Psoas muscle (tissue), 8 donors: ENCODE data around the gene TCP11. TPM values are rescaled to one million over a fixed set of nuclear protein-coding genes. Genes with fewer than 3 reads are reported as not detected.

ENCODE experiments used
- ATAC-seq, 4 donors: fragments of 200-7000 bp; cut with Tn5 transposase; one replicate each; pipeline ENCODE4 v1.9.1; 2020; ENCODE audit warnings: moderate library complexity in 3 of 4, mild to moderate bottlenecking in 2 of 4
- DNase-seq, 2 donors: peaks; one replicate each; pipeline ENCODE4 v3.0.0-alpha.2; 2020
- H3K27ac ChIP-seq: fragments of 200-600 bp; one replicate; pipeline ENCODE4 v1.8.0; 2022
- H3K27me3 ChIP-seq, 3 donors: fragments of 200-600 bp in 1 of 3; one replicate each; pipeline versions ENCODE4 v1.6.1 to v1.8.0; 2013 to 2022; ENCODE audit warnings: low read length in 2 of 3, mild to moderate bottlenecking in 2 of 3, moderate library complexity in 1 of 3; ENCODE audit not compliant: insufficient read depth in 3 of 3
- H3K36me3 ChIP-seq, 2 donors: fragments of 200-600 bp in 1 of 2; one replicate each; pipeline versions ENCODE4 v1.6.1 to v1.8.0; 2013 to 2022; ENCODE audit warnings: low read depth in 1 of 2, mild to moderate bottlenecking in 1 of 2, moderate library complexity in 1 of 2; ENCODE audit not compliant: insufficient read depth in 1 of 2
- H3K4me1 ChIP-seq: fragments of 200-600 bp; one replicate; pipeline ENCODE4 v1.8.0; 2022
- H3K4me3 ChIP-seq: fragments of 200-600 bp; one replicate; pipeline ENCODE4 v1.8.0; 2022; ENCODE audit warnings: mild to moderate bottlenecking
- H3K9me3 ChIP-seq: fragments of 200-600 bp; one replicate; pipeline ENCODE4 v1.8.0; 2022
- WGBS, 3 donors: extraction: QIAGEN DNeasy Blood & Tissue Kit; methylation state at CpG; one replicate each; pipeline versions ENCODE4 v1.1.6 to v1.1.7; 2013; 5-methylcytosine and 5-hydroxymethylcytosine counted together
- intact Hi-C, 2 donors: fragments of 100-400 bp; cut with DNase I; formaldehyde crosslinking; loops; one replicate each; pipeline versions ENCODE4 v1.11.0 to v1.14.2; 2022
- polyA plus RNA-seq, 3 donors: library from polyadenylated mRNA; stranded (reverse); fragments of 200-250 nt; gene quantifications; one replicate each; pipeline ENCODE4 v1.2.3, GENCODE V29; 2013
- total RNA-seq, 4 donors: library from RNA; stranded (reverse); fragmentation: NEBNext Ultra II Directional in 2 of 4; extraction: Animal tissue kit (Norgen Biotek cat#: 25700) in 2 of 4; gene quantifications; one replicate each; pipeline versions ENCODE4 v1.2.1 to v1.2.4, GENCODE V29; 2021 to 2023
- TF ChIP-seq, protein P1 (sequence below): fragments of 200-600 bp; IDR thresholded peaks from one replicate; pipeline ENCODE4 v1.8.0; 2022; ENCODE audit warnings: antibody characterized with exemption
- donor health status: healthy with polysubstance abuse.
- donor health status: DM: no; HTN: no; CAD: no; lungs with moderate emphysema.
- donor health status: Bipolar disorder and iron deficiency.
- donor health status: healthy.
- donor health status: DM: yes; HTN: yes; CAD: no.
- donor health status: DM: no; HTN: no; CAD: no.
- donor health status: DM: no; HTN: no; CAD: no.
- donor health status: DM: yes; HTN: yes; CAD: no.

TCP11 gene
- total and polyA plus RNA-seq, 7 donors, result 0.08 TPM; not detected in 6

DNA sequence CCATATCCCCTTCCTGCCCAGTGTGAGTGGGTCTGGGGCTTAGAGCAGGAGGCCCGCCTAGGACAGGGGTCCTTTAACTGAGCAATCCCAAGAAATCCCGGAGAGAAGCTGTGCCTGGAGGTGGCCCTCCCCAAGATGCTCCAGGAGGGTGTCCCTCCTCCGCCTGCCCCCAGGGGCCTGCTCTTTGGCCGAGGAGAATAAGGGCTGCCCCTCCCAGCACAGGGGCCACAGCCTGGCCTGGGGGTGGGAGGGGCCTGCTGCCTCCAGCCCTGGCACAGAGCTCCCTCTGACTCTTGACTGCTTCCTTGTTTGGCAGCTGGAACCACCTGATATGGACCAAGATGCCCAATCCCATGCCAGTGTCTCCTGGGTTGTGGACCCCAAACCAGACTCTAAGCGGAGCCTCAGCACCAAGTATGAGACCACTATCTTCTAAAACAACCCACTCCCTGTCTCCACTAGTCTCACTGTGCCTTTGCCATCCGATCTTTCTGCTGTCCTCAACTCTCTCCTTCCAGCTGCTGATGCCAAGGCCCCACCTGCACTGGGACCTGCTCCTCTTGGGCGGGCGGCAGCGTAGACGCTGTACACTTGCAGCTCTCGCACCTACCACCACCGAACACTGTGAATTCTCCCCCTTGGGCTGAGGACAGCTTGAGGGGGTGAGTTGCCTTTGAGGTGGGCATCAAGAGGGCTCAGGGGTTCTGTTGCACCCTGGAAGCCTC, 54.3 kb downstream of the TCP11 start:
- peaks cover 0 to 98% of the 10 kb centered on the region in 2 donors for H3K36me3 ChIP-seq
- ATAC-seq (no peak), DNase-seq (no peak)
- no peak overlapping the region for H3K4me3 ChIP-seq
- no peak overlapping the region for H3K27ac ChIP-seq
- intact Hi-C loops, result no loop called here
- no peaks in the 10 kb centered on the region for H3K4me1 ChIP-seq
- 83 to 94% (median 88%) methylated on average over 9 to 12 of the region's 12 CpGs for WGBS, 3 donors
- no peaks in the 10 kb centered on the region for H3K27me3 ChIP-seq
- TF ChIP-seq, protein P1, sequence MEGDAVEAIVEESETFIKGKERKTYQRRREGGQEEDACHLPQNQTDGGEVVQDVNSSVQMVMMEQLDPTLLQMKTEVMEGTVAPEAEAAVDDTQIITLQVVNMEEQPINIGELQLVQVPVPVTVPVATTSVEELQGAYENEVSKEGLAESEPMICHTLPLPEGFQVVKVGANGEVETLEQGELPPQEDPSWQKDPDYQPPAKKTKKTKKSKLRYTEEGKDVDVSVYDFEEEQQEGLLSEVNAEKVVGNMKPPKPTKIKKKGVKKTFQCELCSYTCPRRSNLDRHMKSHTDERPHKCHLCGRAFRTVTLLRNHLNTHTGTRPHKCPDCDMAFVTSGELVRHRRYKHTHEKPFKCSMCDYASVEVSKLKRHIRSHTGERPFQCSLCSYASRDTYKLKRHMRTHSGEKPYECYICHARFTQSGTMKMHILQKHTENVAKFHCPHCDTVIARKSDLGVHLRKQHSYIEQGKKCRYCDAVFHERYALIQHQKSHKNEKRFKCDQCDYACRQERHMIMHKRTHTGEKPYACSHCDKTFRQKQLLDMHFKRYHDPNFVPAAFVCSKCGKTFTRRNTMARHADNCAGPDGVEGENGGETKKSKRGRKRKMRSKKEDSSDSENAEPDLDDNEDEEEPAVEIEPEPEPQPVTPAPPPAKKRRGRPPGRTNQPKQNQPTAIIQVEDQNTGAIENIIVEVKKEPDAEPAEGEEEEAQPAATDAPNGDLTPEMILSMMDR, result no peak
- no peaks in the 10 kb centered on the region for H3K9me3 ChIP-seq

DNA sequence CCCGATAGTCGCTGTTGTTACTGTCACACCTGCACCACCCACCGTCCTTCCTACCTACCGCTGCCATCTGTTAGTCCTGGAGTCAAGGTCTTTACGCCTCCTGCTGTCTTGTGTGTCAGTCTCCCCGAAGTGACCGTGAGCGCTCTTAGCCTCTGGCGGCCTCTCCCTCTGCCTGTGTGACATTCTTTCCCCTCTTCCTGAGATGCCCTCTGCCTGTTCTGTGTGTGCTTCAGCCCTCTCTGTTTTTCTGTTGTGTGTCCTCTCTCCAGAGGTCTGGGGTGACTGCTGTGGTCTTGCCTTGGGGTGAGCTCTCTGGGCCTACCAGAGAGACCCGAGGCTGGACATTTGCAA, 54.9 kb downstream of the TCP11 start:
- no peak overlapping the region for H3K27ac ChIP-seq
- TF ChIP-seq, protein P1, result no peak
- intact Hi-C loops, result no loop called here
- ATAC-seq (no peak), DNase-seq (no peak)
- no peak overlapping the region for H3K4me3 ChIP-seq
- H3K4me1 ChIP-seq, result no peaks in the 10 kb centered on the region
- H3K9me3 ChIP-seq, result no peaks in the 10 kb centered on the region
- H3K36me3 ChIP-seq, result peaks cover 0 to 99% of the 10 kb centered on the region in 2 donors
- H3K27me3 ChIP-seq, result no peaks in the 10 kb centered on the region
- 86 to 95% (median 93%) methylated on average over 10 of the region's 10 CpGs for WGBS, 3 donors

DNA sequence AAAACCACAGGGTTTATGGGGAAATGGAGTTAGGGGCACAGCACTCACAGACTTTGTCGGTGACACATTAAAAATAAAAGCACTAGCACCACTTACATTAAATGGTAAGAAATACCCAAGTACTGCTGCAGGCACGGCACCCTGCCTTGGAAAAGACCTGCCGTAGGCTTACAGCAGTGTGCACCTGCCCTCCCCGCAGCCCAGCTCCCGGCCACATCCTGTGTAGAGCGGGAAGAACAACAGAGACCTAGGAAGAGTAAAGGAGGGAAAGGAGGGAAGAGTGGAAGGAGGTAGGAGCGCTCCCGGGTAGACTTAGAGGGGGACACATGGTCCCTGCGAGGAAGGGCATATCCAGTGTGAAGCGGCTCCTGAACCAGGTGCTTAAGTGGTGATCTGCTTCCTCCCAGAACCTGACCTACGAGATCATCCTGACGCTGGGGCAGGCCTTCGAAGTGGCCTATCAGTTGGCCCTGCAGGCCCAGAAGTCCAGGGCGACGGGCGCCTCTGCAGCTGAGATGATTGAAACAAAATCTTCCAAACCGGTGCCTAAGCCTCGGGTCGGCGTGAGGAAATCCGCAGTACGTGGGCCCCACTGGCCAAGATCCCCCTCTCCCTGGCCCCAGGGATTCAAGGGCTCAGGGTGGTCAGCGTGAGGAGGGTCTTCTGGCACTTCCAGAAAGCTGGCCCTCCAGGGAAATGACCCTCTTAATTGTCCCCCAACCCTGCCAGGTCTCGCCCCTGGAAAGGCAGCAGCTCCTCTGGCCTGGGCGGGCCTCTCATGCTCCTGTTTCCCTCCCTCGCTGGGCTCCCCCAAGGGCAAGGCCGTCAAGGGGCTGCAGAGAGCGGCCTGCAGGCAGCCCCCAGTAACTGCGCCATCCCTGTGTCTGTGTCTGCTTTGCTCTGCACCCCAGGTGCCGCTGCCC, 55.5 kb downstream of the TCP11 start:
- TF ChIP-seq, protein P1, result no peak
- Histone ChIP-seq H3K27me3 (no peaks in the 10 kb centered on the region), H3K9me3 (no peaks in the 10 kb centered on the region), H3K36me3 (peaks cover 0 to 100% of the 10 kb centered on the region in 2 donors), H3K4me1 (no peaks in the 10 kb centered on the region), H3K4me3 (no peak overlapping the region), H3K27ac (no peak overlapping the region)
- WGBS, 3 donors, result 94 to 96% (median 95%) methylated on average over 30 of the region's 30 CpGs
- no peak for ATAC-seq
- no peak for DNase-seq
- intact Hi-C loops, result no loop called here

DNA sequence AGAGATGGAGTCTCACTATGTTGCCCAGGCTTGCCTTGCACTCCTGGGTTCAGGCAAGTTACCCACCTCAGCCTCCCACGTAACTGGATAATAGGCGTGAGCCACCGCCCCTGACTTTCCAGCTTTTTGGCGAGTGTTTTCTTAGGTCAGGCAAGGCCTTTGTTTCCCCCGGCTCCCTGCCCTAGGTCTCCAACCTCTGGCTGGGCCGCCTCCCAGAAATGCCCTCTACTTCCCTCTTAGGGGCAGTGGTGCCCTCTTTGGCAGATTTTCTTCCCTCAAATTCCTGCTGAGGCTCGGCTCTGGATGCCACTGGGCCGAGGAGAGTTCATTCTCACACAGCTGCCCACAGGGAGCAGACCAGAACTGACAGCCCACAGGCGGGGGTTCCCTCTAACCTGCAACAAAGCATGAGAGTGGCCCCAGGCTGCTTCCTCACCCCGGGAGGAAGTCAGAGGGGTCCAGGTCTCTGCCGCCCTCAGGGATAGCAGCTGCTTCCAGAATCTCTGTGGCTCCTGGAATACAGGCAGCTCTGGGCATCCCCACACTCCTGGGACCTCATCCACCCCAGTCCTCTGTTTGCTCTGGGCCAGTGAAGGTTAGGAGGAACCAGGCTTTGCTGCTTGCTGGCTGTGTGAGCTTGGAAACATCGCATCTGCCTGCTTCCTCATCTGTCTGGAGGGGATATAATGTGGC, 56.5 kb downstream of the TCP11 start:
- peaks cover 0 to 100% of the 10 kb centered on the region in 2 donors for H3K36me3 ChIP-seq
- TF ChIP-seq, protein P1, result no peak
- no peak overlapping the region for H3K27ac ChIP-seq
- H3K4me1 ChIP-seq, result no peaks in the 10 kb centered on the region
- no peak overlapping the region for H3K4me3 ChIP-seq
- DNase-seq (no peak), ATAC-seq (no peak)
- H3K27me3 ChIP-seq, result no peaks in the 10 kb centered on the region
- 86 to 88% (median 86%) methylated on average over 12 of the region's 12 CpGs for WGBS, 3 donors
- no peaks in the 10 kb centered on the region for H3K9me3 ChIP-seq
- intact Hi-C loops, result no loop called here
